ENCODE data around the gene FAAP100.

The FAAP100 gene

GRCh38 chr17:81524865-81525159, 27.3 kb downstream of the FAAP100 start:
- no peak for DNase-seq (ENCODE audit: low spot score)

- no peak for DNase-seq (ENCODE audit: low spot score)
These were observed 27.9 kb downstream of the FAAP100 start for GRCh38 chr17:81524039-81524864.

GRCh38 chr17:81523402-81524038, 28.6 kb downstream of the FAAP100 start:
- DNase-seq (ENCODE audit: low spot score) = peak; percentile 76

- no peak for DNase-seq (ENCODE audit: low spot score)
These were observed 29.4 kb downstream of the FAAP100 start for GRCh38 chr17:81522491-81523401.

GRCh38 chr17:81520021-81520901, 31.9 kb downstream of the FAAP100 start:
- no peak for DNase-seq (ENCODE audit: low spot score)

- DNase-seq (ENCODE audit: low spot score) = no peak
These were observed 32.7 kb downstream of the FAAP100 start for GRCh38 chr17:81519284-81520020.

- DNase-seq (ENCODE audit: low spot score) = no peak
These were observed 33.3 kb downstream of the FAAP100 start for GRCh38 chr17:81518785-81519283.

- DNase-seq (ENCODE audit: low spot score) = no peak
These were observed 33.9 kb downstream of the FAAP100 start for GRCh38 chr17:81518113-81518784.

- DNase-seq (ENCODE audit: low spot score) = no peak
These were observed 34.6 kb downstream of the FAAP100 start for GRCh38 chr17:81517339-81518112.

- no peak for DNase-seq (ENCODE audit: low spot score)
These were observed 35.2 kb downstream of the FAAP100 start for GRCh38 chr17:81517009-81517338.

- DNase-seq (ENCODE audit: low spot score) = no peak
These were observed 35.7 kb downstream of the FAAP100 start for GRCh38 chr17:81516439-81516838.

GRCh38 chr17:81515530-81516041, 36.6 kb downstream of the FAAP100 start:
- no peak for DNase-seq (ENCODE audit: low spot score)

GRCh38 chr17:81514739-81515529, 37.2 kb downstream of the FAAP100 start:
- DNase-seq (ENCODE audit: low spot score) = peak; percentile 59

- no peak for DNase-seq (ENCODE audit: low spot score)
These were observed 37.7 kb downstream of the FAAP100 start for GRCh38 chr17:81514489-81514738.

GRCh38 chr17:81513753-81514488, 38.2 kb downstream of the FAAP100 start:
- DNase-seq (ENCODE audit: low spot score) = peak; percentile 47

- peak; percentile 51 for DNase-seq (ENCODE audit: low spot score)
These were observed 38.8 kb downstream of the FAAP100 start for GRCh38 chr17:81513372-81513752.

- DNase-seq (ENCODE audit: low spot score) = peak; percentile 89
These were observed 39.4 kb downstream of the FAAP100 start, which contains the start of gene ACTG1 for GRCh38 chr17:81512562-81513371. ACTG1 (minus strand) TSS chr17:81512799; CDS start chr17:81512354, 445 bp downstream.
